Osteocyte (in vitro differentiated cells): Measurements from ENCODE around the gene CASD1. TPM values are rescaled to one million over a fixed set of nuclear protein-coding genes. Genes with fewer than 3 reads are reported as not detected.

Experiments used
- DNase-seq: peaks from one replicate; pipeline ENCODE4 v3.0.0; 2021; ENCODE audit warnings: mixed read lengths; ENCODE audit not compliant: unreplicated experiment; ENCODE audit errors: extremely low spot score
- H3K27ac Mint-ChIP-seq: one replicate; pipeline ENCODE4 v1.8.0; 2021; ENCODE audit warnings: mild to moderate bottlenecking, mixed read lengths; ENCODE audit not compliant: unreplicated experiment
- H3K27me3 Mint-ChIP-seq: one replicate; pipeline ENCODE4 v1.8.0; 2021; ENCODE audit warnings: mixed read lengths; ENCODE audit not compliant: unreplicated experiment
- H3K36me3 Mint-ChIP-seq: one replicate; pipeline ENCODE4 v1.8.0; 2021; ENCODE audit warnings: mixed read lengths; ENCODE audit not compliant: unreplicated experiment
- H3K4me1 Mint-ChIP-seq: one replicate; pipeline ENCODE4 v1.8.0; 2021; ENCODE audit warnings: mixed read lengths; ENCODE audit not compliant: unreplicated experiment
- H3K4me3 Mint-ChIP-seq: one replicate; pipeline ENCODE4 v1.8.0; 2021; ENCODE audit warnings: mild to moderate bottlenecking, moderate library complexity, mixed read lengths; ENCODE audit not compliant: unreplicated experiment
- H3K9me3 Mint-ChIP-seq: one replicate; pipeline ENCODE4 v1.8.0; 2021; ENCODE audit warnings: mixed read lengths; ENCODE audit not compliant: unreplicated experiment
- CTCF ChIP-seq: fragments of 200-600 bp; sonication (generic); IDR thresholded peaks from 2 replicates; pipeline ENCODE4 v1.5.0; 2021; ENCODE audit warnings: antibody characterized with exemption, mild to moderate bottlenecking, moderate library complexity
- total RNA-seq: library from RNA; stranded (reverse); gene quantifications from 2 replicates; pipeline ENCODE4 v1.2.1, GENCODE V29; 2021

Gene CASD1
- total RNA-seq, 1 donor from 2014 or later, result 15.9 TPM

- Mint-ChIP-seq H3K36me3 (peaks cover 18% of the 10 kb centered on the region), H3K4me1 (no peaks in the 10 kb centered on the region), H3K27me3 (no peaks in the 10 kb centered on the region), H3K4me3 (no peak overlapping the region), H3K9me3 (no peaks in the 10 kb centered on the region), H3K27ac (no peak overlapping the region)
- no peak for DNase-seq
- TF ChIP-seq CTCF, result no peak
Observed at GRCh38 chr7:94529516-94529915, 19.9 kb downstream of the CASD1 start.

GRCh38 chr7:94530109-94530508 lies 20.5 kb downstream of the CASD1 start:
- no peaks in the 10 kb centered on the region for H3K9me3 Mint-ChIP-seq
- no peak for TF ChIP-seq CTCF
- no peak for DNase-seq
- H3K4me1 Mint-ChIP-seq, result no peaks in the 10 kb centered on the region
- H3K27ac Mint-ChIP-seq, result no peak overlapping the region
- no peaks in the 10 kb centered on the region for H3K27me3 Mint-ChIP-seq
- H3K36me3 Mint-ChIP-seq, result peaks cover 22% of the 10 kb centered on the region
- no peak overlapping the region for H3K4me3 Mint-ChIP-seq

- Mint-ChIP-seq H3K27me3 (no peaks in the 10 kb centered on the region), H3K36me3 (peaks cover 27% of the 10 kb centered on the region), H3K4me1 (no peaks in the 10 kb centered on the region), H3K27ac (no peak overlapping the region), H3K9me3 (no peaks in the 10 kb centered on the region), H3K4me3 (no peak overlapping the region)
- no peak for TF ChIP-seq CTCF
- DNase-seq, result no peak
Observed at GRCh38 chr7:94532676-94533075, 23.1 kb downstream of the CASD1 start.

GRCh38 chr7:94540428-94540827 lies 30.8 kb downstream of the CASD1 start:
- Mint-ChIP-seq H3K4me3 (no peak overlapping the region), H3K27me3 (no peaks in the 10 kb centered on the region), H3K9me3 (no peaks in the 10 kb centered on the region), H3K27ac (no peak overlapping the region), H3K4me1 (no peaks in the 10 kb centered on the region), H3K36me3 (peaks cover 20% of the 10 kb centered on the region)
- TF ChIP-seq CTCF, result no peak
- DNase-seq, result no peak

- no peaks in the 10 kb centered on the region for H3K9me3 Mint-ChIP-seq
- H3K27ac Mint-ChIP-seq, result no peak overlapping the region
- H3K4me1 Mint-ChIP-seq, result no peaks in the 10 kb centered on the region
- H3K27me3 Mint-ChIP-seq, result no peaks in the 10 kb centered on the region
- H3K4me3 Mint-ChIP-seq, result no peak overlapping the region
- H3K36me3 Mint-ChIP-seq, result peaks cover 21% of the 10 kb centered on the region
- no peak for TF ChIP-seq CTCF
- DNase-seq, result no peak
Observed at GRCh38 chr7:94547126-94547525, 37.5 kb downstream of the CASD1 start.
